ENCODE data around the gene FLT3LG.
"Not testable (repeated sequence)": the region's sequence is repeated elsewhere in the genome, so short reads cannot be mapped to it uniquely, and the experiment has no call there.

Gene FLT3LG

DNA sequence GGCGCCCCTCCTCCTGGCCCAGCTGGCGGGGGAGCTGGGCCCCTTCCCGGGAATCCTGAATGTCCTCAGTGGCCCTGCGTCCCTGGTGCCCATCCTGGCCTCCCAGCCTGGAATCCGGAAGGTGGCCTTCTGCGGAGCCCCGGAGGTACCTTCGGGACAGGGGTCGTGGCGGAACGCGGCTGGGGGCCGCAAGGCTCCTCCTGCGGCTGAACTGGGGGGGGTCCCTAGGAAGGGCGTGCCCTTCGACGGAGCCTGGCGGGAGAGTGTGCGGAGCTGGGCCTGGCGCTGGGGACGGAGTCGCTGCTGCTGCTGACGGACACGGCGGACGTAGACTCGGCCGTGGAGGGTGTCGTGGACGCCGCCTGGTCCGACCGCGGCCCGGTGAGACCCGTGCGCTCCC lies 12.4 kb upstream of the FLT3LG start:
- no peak for DNase-seq (ENCODE audit: low spot score)

DNA sequence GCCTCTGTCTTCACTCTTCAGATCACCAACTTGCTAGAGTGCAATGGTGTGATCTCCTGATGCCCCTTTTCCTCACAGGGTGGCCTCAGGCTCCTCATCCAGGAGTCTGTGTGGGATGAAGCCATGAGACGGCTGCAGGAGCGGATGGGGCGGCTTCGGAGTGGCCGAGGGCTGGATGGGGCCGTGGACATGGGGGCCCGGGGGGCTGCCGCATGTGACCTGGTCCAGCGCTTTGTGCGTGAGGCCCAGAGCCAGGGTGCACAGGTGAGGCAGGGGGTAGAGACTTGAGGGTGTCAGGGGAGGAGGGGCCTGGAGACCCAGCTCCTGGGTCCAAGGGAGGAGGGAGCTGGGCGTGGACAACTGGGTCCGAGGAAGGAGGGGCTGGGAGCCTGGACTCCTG lies 11.5 kb upstream of the FLT3LG start:
- DNase-seq (ENCODE audit: low spot score): no peak

DNA sequence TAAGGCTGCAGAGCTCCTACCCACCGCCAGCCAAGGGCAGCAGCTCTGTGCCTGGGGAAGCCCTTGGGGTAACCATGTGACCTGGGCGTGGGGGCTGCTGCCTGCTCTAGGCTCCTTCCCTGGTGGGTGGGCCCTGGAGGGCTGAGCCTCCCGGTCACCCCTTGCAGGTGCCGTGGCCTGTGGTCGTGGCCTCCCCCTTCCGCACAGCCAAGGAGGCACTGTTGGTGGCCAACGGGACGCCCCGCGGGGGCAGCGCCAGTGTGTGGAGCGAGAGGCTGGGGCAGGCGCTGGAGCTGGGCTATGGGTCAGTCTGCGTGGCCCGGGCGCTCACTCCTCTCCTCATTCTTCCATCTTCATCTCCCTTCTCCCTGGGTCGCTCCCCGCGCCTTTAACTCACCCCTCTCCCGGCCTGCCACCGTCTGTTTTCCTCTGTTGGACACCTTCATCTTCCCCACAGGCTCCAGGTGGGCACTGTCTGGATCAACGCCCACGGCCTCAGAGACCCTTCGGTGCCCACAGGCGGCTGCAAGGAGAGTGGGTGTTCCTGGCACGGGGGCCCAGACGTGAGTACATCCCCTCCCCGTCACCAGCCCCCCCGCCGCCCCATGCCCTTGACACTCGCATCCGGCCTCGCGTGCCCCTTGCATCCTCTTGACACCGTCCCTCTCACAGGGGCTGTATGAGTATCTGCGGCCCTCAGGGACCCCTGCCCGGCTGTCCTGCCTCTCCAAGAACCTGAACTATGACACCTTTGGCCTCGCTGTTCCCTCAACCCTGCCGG lies 9.9 kb upstream of the FLT3LG start:
- no peak for DNase-seq (ENCODE audit: low spot score)

DNA sequence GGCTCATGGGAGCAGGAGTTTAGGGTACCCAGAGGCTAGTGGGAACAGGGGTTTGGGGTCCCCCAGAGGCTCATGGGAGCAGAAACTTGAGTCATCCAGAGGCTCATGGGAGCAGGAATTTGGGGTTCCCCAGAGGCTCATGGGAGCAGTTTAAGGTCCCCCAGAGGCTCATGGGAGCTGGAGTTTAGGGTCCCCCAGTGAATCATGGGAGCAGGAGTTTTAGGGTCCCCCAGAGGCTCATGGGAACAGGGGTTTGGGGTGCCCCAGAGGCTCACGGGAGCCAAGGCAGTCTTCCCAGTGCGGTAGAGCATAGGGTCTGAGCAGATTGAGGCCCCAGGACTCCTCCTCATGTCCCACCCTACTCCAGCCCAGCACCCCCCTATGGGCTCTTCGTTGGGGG lies 8.6 kb upstream of the FLT3LG start:
- no peak for DNase-seq (ENCODE audit: low spot score)

DNA sequence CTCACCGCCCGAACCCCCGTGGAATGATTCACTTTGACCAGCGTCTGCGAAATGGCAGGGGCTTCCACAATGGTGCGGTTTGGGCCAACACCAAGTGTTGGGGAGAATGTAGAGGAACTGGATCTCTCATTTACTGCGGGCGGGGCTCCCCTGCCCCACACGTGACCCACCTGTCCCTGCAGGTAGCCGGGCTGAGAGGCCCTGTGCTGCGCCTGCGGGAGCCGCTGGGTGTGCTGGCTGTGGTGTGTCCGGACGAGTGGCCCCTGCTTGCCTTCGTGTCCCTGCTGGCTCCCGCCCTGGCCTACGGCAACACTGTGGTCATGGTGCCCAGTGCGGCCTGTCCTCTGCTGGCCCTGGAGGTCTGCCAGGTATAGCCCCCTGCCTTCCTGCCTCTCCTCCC lies 5.8 kb upstream of the FLT3LG start:
- no peak for DNase-seq (ENCODE audit: low spot score)

DNA sequence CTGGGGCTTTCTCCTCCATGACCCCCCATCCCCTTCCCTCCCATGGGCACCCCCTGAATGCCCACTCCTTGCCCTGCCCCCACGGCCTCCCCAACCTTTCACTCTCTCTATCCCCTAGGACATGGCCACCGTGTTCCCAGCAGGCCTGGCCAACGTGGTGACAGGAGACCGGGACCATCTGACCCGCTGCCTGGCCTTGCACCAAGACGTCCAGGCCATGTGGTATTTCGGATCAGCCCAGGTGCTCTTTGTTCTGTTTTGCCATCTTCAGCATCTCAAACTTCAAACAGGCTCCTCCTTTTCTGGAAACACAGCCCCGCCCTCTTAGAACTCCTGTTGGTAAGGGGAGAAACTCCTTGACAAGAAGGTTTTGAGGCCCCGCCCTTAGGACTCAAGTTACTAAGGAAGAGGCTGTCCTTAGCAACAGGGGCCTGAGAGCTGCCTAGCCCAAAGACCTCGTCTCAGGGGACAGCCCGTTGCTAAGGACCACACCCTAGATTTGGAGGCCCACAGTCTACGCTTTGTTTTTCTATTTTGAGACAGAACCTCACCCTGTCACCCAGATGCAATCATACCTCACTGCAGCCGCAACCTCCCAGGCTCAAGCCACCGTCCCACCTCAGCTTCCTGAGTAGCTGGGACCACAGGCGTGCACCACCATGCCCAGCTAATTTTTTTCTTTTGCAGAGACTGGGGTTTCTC lies 5.1 kb upstream of the FLT3LG start:
- DNase-seq (ENCODE audit: low spot score): peak; percentile 75

DNA sequence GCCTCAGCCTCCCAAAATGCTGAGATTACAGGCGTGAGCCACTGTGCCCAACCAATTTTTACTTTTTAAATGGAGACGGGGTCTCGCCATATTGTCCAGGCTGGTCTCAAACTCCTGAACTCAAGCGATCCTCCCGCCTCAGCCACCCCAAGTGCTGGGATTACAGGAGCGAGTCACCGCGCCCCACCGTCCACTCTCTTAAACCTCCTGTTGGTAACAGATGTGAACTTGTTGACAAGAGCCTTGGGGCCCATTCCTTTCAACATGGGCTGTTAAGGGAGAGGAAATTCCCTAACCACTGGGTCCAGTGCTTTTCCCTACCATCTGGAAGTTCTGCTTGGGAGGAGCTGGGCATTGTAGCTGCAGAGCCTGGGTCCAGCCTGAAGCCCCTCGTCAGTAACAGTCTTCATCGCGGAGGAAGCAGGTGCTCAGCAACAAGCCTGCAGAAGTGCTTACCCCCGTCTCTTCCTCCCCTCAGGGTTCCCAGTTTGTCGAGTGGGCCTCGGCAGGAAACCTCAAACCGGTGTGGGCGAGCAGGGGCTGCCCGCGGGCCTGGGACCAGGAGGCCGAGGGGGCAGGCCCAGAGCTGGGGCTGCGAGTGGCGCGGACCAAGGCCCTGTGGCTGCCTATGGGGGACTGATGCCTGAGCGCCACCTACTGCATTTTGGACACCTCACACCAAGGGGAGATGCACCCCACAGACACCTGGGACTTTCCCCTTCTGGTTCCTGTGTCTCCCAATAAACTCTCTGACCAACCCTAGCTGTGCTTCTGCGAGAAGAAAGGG lies 4.0 kb upstream of the FLT3LG start:
- DNase-seq (ENCODE audit: low spot score): no peak

DNA sequence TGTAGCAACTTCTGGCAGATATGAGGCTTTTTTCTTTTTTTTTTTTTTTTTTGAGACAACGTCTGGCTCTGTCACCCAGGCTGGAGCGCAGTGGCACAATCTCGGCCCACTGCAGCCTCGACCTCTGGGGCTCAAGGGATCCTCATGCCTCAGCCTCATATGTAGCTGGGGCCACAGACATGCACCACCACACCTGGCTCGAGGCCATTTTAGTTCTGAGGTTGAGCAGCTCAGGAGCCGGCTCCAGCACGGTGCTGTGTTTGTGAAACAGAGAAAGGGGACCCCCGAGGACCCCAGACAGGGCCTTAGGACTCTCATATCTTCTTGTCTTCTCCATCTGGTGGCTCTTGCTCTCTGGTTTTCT lies 3.4 kb upstream of the FLT3LG start:
- no peak for DNase-seq (ENCODE audit: low spot score)

DNA sequence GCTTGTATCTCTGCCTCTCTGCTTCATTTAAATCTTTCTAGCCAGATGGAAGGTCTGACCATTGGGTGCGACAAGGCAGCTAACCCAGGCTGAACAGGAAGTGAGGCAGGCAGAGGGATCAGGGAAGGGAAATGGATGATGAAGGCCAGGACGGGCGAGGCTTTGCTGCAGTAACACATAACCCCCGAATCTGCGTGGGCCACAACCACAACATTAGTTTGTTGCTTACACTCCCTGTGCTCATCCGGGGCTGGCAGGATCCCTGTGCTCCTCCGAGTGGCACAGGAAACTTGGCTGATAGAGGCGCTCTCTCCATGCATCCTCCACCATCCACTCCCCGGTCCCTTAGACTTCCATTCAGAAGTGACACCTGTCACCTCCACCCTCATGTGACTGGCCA lies 1.1 kb upstream of the FLT3LG start:
- DNase-seq (ENCODE audit: low spot score): no peak

DNA sequence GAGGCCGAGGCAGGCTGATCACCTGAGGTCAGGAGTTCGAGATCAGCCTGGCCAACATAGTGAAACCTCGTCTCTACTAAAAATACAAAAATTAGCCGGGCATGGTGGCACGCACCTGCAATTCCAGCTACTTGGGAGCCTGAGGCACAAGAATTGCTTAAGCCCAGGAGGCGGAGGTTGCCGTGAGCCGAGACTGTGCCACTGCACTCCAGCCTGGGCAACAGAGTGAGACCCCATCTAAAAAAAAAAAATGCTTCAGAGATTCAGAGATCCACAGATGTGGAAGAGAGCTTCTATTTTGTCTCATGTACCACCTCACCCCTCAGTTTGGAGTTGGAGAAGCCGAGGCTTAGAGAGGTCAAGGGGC lies 531 bp upstream of the FLT3LG start:
- not testable (repeated sequence) for DNase-seq (ENCODE audit: low spot score)

DNA sequence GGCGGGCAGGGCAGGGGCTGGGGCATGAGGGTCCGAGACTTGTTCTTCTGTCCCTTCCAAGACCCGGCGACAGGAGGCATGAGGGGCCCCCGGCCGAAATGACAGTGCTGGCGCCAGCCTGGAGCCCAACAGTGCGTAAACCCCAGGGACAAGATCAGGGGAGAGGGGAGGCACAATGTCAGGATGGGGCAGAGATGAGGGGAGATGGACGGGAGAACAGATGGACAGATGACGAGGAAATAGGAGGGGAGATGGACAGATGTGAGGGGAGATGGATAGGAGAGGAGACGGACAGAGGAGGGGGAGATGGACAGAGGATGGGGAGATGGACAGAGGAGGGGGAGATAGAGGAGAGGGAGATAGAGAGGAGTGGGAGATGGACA lies 518 bp downstream of the FLT3LG start:
- no peak for DNase-seq (ENCODE audit: low spot score)

DNA sequence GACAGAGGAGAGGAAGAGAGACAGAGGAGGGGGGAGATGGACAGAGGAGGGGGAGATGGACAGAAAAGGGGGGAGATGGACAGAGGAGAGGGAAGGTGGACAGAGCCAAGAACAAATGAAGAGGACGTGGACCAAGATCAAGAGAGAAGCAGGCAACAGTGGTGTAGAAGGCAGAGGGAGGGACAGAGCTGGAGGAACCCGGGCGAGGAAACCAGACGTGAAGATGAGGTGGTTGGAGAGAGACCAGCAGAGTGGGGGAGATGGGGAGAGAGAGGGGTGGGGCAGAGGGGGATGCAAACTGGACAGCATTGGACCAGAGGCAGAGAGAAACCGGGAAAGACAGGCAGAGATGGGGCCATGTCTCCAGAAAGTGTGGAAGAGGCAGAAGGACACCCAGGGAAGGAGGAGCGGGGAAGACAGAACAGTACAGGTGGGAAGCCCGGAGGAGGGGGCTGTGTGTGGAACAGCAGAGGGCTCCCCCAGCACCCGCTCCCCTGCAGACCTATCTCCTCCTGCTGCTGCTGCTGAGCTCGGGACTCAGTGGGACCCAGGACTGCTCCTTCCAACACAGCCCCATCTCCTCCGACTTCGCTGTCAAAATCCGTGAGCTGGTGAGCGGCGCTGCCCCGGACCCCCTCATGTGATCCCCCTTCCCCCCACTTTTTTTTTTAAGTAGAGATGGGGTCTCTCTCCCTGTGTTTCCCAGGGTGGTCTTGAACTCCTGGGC lies 1.3 kb downstream of the FLT3LG start:
- DNase-seq (ENCODE audit: low spot score): no peak

DNA sequence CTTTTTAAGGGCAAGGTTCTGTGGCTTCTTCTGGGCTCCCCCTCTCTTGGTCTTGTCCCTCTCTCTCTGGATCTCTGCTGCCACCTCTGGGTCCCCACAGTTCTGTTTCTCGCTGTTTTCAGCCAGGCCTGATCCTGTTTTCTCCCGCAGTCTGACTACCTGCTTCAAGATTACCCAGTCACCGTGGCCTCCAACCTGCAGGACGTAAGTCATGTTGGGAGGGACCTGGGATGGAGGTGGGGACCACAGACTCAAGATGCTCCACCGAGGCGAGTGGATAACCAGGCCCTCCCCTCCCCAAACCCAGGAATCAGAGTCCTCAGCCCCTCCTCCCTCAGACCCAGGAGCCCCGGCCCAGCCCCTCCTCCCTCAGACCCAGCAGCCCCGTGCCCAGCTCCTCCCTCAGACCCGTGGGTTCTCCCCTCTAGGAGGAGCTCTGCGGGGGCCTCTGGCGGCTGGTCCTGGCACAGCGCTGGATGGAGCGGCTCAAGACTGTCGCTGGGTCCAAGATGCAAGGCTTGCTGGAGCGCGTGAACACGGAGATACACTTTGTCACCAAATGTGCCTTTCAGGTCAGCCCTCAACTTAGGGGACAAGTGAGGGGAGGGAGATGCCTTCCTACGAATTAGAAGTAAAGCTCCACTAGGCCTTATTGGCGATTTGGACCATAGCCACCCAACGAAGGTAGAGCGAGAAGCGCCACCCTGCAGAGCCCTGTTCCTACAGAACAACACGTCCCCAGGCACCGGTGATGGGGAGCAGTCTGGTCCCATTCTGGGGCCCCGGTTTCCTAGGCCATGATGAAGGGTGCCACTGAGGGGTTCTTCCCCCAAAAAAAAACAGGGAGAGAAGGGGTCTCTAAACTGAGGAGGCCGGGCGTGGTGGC lies 2.2 kb downstream of the FLT3LG start:
- no peak for DNase-seq (ENCODE audit: low spot score)

DNA sequence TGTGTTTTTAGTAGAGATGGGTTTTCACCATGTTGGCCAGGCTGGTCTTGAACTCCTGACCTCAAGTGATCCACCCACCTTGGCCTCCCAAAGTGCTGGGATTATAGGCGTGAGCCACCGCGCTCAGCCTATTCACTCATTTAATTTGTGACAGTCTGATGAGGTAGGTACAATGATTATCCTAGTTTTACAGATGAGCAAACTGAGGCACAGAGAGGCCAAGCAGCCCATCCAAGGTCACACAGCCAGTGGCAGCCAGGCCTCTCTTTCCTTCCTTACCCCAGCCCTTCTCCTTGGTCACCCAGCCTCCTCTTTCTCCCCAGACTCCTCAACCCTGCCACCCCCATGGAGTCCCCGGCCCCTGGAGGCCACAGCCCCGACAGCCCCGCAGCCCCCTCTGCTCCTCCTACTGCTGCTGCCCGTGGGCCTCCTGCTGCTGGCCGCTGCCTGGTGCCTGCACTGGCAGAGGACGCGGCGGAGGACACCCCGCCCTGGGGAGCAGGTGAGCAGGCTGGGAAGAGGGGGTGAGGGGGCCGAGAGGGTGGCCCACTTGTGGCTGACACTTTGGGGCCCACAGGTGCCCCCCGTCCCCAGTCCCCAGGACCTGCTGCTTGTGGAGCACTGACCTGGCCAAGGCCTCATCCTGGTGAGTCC lies 6.1 kb downstream of the FLT3LG start:
- no peak for DNase-seq (ENCODE audit: low spot score)

DNA sequence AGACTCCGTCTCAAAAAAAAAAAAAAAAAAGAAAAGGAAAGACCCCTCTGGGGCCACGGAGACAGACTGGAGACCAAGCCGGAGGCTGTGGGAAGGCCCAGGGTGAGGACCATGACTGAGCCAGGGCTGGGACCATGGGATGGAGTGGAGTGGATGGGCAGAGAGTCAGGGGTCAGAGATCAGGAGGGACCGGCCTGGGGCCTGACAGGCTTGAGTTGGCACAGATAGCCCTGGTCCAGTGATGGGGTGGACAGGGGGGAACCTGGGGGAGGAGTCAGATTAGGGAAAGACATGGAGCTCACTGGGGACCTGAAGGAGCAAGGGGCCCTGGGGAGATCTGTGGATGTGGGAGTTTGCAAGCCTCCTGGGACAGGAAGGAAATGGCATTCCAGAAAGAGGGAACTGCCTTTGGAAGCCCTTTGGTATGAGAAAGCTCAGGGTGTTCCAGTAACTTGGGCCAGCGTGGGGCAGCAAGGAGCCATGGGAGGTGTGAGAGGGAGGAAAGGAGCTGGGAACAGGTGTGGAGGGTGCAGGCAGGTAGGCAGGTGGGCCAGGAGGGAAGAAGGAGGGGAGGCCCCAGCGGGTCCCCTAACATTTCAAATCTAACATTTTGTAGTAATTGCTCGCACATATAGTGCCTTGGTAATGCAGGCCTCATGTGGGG lies 7.1 kb downstream of the FLT3LG start:
- no peak for DNase-seq (ENCODE audit: low spot score)

DNA sequence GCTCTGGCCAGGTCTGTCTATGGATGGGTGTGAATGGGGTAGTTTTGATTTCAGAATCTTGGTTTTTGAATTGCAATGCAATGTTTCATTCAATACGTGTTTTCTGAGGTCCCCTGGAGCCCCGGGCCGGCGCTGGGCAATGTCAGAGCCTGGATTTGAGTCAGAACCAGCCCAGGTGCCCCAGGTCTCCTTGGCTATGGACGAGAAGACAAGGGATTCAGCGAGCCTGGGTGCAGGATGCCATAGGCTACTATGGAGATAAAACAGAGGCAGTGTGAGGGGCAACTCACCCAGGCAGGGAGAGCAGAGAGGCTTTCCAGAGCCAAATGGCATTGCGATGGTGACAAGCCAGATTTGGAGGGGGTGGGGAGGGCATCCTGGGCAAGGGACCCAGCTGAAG lies 12.2 kb downstream of the FLT3LG start:
- DNase-seq (ENCODE audit: low spot score): no peak

DNA sequence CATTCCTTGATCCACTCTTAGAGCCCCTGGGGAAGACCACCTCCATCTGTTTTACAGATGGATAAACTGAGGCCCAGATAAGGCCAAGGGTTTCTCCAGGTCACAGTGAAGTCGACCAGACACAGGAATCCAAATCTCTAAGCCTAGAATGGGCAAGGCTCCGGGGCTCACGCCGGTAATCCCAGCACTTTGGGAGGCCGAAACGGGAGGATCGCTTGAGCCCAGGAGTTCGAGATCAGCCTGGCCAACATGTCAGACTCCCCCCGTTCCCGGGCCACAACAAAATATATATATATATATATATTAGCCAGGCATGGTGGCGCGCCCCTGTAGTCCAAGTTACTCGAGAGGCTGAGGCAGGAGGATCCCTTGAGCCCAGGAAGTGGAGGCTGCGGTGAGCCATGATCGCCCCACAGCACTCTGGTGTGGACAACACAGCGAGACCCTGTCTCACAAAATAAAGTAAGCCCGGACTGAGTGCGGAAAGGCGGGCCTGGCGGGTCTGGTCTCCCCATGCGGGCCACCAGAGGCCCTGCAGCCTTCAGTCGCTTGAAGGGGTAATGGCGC lies 12.8 kb downstream of the FLT3LG start:
- no peak for DNase-seq (ENCODE audit: low spot score)

DNA sequence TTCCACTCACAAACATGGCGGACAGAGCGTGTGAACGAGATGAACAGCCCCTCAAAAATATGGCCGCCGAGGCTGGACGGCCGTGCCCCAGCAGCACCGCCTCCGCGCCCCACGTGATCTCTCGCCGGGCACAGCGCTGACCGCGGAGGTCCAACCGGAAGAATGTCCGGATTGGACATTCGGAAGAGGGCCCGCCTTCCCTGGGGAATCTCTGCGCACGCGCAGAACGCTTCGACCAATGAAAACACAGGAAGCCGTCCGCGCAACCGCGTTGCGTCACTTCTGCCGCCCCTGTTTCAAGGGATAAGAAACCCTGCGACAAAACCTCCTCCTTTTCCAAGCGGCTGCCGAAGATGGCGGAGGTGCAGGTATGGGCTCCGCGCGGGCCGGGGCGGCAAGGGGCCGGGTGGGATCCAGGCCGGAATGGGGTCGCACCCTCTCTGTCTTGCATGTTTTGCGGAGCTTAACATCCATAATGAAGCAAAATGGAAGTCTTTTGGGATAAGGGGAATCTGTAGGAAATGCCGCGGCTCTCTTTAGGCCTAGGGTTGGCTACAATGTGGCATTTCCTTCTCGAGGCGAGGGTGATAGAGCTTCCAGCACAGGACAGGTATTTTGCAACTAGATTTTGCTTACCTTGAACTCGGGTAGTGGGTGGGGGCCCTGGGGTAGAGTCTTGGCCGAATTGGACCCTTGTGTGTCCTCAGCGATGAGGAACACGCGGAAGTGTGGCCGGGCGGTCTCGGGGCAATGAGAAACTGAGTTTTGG lies 13.4 kb downstream of the FLT3LG start, which contains the start of gene RPL13A:
RPL13A (plus strand) TSS at position 332 of the 769 bp plus-strand sequence; CDS start at position 354, 22 bp downstream.
- DNase-seq (ENCODE audit: low spot score): peak; percentile 100

All from left forelimb (tissue), 1 donor.